GM12873 (cell line): Measurements from ENCODE around the gene ERICH2.

ENCODE experiments used
- CTCF ChIP-seq: IDR thresholded peaks from 2 replicates; pipeline ENCODE4 v1.5.1; 2012; ENCODE audit warnings: low read depth, mild to moderate bottlenecking, moderate library complexity, low read length, control low read depth; ENCODE audit not compliant: insufficient read depth; ENCODE audit errors: missing control alignments

Gene ERICH2

GRCh38 chr2:170782673-170783072, 12.5 kb downstream of the ERICH2 start:
- TF ChIP-seq CTCF = no peak

- no peak for TF ChIP-seq CTCF
These were observed 13.4 kb downstream of the ERICH2 start for GRCh38 chr2:170783549-170783948.

- no peak for TF ChIP-seq CTCF
These were observed 28.8 kb downstream of the ERICH2 start for GRCh38 chr2:170798996-170799395.

GRCh38 chr2:170806548-170806947, 36.4 kb downstream of the ERICH2 start:
- TF ChIP-seq CTCF = no peak

DNA sequence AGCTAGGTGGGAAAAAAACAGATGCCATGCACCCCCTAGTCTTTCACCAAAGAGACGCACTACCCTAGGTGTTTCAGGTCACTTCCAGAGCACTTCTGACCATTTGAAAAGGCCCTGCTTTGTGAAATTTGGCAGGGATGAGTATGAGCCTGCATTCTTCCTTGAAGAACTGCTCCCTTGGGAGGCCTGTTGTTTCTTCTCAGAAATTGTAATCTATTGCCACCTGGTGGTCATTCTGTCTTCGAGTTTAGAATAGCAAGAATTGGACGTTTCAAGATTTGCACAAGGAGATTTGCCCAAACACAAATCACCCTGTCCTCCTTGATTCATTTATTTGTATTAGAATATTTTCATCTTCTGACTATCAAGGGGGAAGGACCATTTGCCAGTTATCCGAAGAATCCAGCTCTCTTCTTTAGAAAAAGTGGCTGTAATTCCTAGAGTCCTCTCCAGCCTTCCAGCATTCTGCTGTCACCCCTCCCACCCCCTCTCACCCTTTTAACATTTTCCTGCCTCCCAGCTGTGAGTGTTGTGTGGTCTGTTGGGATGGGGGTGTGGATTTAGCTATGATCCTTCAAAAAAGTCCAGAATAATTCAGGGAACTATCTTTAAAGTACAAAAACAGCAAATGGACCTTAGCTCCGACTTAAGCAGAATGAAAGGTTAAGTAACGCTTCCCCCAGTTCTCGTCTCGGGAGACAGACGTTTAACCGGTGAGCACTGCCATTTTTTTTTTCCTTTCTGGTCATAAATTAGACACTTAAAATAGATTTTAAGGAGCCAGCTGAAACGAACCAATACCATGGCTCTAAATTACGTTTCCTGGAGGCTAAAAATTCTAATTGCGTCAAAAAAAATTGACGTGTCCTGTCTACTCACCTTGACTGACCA, 42.8 kb downstream of the ERICH2 start:
- peak; percentile 63 for TF ChIP-seq CTCF

DNA sequence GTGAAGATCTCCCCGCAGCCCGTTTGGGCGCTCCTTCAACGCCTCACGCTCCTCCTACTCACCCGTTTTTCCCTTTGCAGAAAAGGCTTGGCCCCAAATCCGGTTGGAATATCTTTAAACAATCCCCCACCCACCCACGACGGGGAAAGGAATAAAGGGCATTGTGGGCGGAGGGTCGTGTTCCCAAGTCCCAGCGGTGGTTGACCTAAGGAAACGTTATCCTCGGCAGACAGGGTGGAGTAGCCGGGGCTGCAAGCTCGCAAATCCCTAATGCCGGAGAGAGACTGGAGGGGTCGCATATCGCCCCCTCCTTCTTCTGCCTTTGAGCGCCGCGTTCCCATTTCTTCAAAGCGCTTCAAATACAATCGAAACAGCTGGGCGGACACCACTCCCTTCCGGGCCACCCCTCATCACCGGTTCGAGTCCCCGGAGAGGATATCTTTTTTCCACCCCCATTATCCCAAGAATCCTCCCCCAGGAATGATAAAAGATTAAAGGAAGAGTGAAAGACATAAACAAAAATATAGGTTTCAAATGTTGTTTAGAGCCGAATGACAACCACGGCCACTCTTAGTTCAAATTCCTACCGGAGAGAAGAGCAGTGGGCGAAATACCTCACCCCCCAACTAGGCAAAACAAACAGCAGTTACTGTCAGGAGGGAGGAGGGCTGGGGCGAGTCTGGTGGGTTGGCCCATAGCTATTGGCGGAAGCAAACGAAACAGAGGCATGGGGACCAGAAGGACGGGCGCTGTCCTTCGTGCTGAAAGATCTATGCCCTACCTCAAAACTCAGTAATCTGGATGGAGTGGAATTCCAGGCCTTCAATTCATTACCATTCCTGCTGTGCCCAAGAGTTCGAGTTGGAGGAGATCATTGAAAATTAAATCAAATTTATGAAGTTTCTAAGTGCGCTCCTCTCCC, 43.7 kb downstream of the ERICH2 start:
- TF ChIP-seq CTCF = no peak
